Measurements from ENCODE around the gene RPL29. TPM values are rescaled to one million over a fixed set of nuclear protein-coding genes. Genes with fewer than 3 reads are reported as not detected.
A peak's percentile ranks its signal among the peaks of the same experiment; 100 is the strongest.

RPL29 gene
- total and polyA plus RNA-seq, 2 of the 8 experiments (the other 6 are each of a cell fraction or from before 2014, with no cell fraction given): 1,467 to 2,660 TPM

DNA sequence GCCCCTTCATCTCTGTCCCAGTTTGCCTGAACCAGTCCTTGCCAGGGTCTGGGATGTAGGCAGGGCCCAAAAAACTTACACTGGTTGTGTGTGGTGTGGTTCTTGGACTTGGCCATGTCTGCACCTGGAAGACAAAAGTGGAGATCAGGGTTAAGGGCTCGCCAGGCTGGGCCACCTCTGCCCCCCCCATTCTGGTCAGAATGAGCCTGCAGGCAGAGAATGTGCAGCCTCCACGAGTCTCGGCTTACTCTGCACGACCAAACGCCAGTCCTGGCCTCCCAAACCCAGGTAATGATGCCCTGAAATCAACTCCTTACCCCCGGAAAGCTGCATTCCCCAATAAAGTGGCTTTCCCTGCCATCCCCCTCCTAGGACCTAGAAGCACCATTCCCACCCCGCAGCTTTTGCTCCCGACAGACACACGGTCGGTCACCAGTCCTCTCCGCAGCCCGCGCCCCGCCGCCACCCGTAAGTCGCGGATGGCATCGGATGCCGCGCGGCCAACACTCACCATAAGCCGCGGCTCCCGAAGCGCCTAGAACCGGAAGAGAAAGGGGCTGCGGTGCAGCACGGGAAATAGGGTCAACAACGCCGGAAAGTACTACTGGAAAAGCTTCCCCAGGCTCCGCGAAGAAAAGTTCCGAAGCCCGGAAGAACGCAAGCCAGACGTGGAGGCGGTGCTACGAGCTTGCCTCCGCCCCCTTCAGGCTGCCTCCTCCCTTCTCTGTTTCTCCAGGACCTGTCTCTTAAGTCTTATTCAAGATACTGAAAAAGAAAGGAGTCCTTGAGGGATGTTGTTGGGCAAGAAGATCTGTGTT is at the start of gene RPL29 (continued):
- TF ChIP-seq, protein P1, sequence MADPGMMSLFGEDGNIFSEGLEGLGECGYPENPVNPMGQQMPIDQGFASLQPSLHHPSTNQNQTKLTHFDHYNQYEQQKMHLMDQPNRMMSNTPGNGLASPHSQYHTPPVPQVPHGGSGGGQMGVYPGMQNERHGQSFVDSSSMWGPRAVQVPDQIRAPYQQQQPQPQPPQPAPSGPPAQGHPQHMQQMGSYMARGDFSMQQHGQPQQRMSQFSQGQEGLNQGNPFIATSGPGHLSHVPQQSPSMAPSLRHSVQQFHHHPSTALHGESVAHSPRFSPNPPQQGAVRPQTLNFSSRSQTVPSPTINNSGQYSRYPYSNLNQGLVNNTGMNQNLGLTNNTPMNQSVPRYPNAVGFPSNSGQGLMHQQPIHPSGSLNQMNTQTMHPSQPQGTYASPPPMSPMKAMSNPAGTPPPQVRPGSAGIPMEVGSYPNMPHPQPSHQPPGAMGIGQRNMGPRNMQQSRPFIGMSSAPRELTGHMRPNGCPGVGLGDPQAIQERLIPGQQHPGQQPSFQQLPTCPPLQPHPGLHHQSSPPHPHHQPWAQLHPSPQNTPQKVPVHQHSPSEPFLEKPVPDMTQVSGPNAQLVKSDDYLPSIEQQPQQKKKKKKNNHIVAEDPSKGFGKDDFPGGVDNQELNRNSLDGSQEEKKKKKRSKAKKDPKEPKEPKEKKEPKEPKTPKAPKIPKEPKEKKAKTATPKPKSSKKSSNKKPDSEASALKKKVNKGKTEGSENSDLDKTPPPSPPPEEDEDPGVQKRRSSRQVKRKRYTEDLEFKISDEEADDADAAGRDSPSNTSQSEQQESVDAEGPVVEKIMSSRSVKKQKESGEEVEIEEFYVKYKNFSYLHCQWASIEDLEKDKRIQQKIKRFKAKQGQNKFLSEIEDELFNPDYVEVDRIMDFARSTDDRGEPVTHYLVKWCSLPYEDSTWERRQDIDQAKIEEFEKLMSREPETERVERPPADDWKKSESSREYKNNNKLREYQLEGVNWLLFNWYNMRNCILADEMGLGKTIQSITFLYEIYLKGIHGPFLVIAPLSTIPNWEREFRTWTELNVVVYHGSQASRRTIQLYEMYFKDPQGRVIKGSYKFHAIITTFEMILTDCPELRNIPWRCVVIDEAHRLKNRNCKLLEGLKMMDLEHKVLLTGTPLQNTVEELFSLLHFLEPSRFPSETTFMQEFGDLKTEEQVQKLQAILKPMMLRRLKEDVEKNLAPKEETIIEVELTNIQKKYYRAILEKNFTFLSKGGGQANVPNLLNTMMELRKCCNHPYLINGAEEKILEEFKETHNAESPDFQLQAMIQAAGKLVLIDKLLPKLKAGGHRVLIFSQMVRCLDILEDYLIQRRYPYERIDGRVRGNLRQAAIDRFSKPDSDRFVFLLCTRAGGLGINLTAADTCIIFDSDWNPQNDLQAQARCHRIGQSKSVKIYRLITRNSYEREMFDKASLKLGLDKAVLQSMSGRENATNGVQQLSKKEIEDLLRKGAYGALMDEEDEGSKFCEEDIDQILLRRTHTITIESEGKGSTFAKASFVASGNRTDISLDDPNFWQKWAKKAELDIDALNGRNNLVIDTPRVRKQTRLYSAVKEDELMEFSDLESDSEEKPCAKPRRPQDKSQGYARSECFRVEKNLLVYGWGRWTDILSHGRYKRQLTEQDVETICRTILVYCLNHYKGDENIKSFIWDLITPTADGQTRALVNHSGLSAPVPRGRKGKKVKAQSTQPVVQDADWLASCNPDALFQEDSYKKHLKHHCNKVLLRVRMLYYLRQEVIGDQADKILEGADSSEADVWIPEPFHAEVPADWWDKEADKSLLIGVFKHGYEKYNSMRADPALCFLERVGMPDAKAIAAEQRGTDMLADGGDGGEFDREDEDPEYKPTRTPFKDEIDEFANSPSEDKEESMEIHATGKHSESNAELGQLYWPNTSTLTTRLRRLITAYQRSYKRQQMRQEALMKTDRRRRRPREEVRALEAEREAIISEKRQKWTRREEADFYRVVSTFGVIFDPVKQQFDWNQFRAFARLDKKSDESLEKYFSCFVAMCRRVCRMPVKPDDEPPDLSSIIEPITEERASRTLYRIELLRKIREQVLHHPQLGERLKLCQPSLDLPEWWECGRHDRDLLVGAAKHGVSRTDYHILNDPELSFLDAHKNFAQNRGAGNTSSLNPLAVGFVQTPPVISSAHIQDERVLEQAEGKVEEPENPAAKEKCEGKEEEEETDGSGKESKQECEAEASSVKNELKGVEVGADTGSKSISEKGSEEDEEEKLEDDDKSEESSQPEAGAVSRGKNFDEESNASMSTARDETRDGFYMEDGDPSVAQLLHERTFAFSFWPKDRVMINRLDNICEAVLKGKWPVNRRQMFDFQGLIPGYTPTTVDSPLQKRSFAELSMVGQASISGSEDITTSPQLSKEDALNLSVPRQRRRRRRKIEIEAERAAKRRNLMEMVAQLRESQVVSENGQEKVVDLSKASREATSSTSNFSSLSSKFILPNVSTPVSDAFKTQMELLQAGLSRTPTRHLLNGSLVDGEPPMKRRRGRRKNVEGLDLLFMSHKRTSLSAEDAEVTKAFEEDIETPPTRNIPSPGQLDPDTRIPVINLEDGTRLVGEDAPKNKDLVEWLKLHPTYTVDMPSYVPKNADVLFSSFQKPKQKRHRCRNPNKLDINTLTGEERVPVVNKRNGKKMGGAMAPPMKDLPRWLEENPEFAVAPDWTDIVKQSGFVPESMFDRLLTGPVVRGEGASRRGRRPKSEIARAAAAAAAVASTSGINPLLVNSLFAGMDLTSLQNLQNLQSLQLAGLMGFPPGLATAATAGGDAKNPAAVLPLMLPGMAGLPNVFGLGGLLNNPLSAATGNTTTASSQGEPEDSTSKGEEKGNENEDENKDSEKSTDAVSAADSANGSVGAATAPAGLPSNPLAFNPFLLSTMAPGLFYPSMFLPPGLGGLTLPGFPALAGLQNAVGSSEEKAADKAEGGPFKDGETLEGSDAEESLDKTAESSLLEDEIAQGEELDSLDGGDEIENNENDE (IDR thresholded peaks at IDR 0.05; ENCODE audit: insufficient replicate concordance, low read length): no peak
- TF ChIP-seq MAFK (IDR thresholded peaks at IDR 0.05; ENCODE audit: low read depth, low read length): no peak
- TF ChIP-seq ASH2L (IDR thresholded peaks at IDR 0.05; ENCODE audit: low read length): no peak
- TF ChIP-seq TAF1 (IDR thresholded peaks at IDR 0.05; ENCODE audit: low read depth, low read length): peak; percentile 100
- TF ChIP-seq RNF2 (IDR thresholded peaks at IDR 0.05; ENCODE audit: borderline replicate concordance, low read depth, low read length, missing control alignments, poor library complexity, severe bottlenecking): no peak
- peak; percentile 91 for TF ChIP-seq SP1 (IDR thresholded peaks at IDR 0.05; ENCODE audit: low read depth, low read length)
- TF ChIP-seq POLR2A (IDR thresholded peaks at IDR 0.05; ENCODE audit: control extremely low read depth in 1 of 2, low read depth in 2 of 2, low read length in 2 of 2): peak in 1 of 2 experiments; percentile 96; a peak in 2 of 3 replicates
- TF ChIP-seq RXRA (IDR thresholded peaks at IDR 0.05; ENCODE audit: insufficient read depth, low read depth, low read length): no peak
- no peak for TF ChIP-seq EGR1 (IDR thresholded peaks at IDR 0.05; ENCODE audit: borderline replicate concordance, low read depth, low read length)
- TF ChIP-seq SUZ12 (IDR thresholded peaks at IDR 0.05; ENCODE audit: low read length): no peak
